Measurements from ENCODE around the gene PLEKHN1. TPM values are rescaled to one million over a fixed set of nuclear protein-coding genes. Genes with fewer than 3 reads are reported as not detected.
A peak's percentile ranks its signal among the peaks of the same experiment; 100 is the strongest.
"Not testable (repeated sequence)": the region's sequence is repeated elsewhere in the genome, so short reads cannot be mapped to it uniquely, and the experiment has no call there.

PLEKHN1 gene
- total RNA-seq, 1 donor from 2014 or later, result 6.8 TPM

- no peak for DNase-seq (ENCODE audit: low read depth)
- H3K4me3 ChIP-seq (ENCODE audit: low read depth, low read length), result no peak overlapping the region
- TF ChIP-seq CTCF (conservative IDR thresholded peaks at IDR 0.05; ENCODE audit: low read depth, low read length), result no peak
Measured at GRCh38 chr1:975365-975764, 9.1 kb downstream of the PLEKHN1 start.

GRCh38 chr1:975896-976683, 9.8 kb downstream of the PLEKHN1 start:
- H3K4me3 ChIP-seq (ENCODE audit: low read depth, low read length), result peak overlapping the region; percentile 44
- peak; percentile 66 for TF ChIP-seq CTCF (conservative IDR thresholded peaks at IDR 0.05; ENCODE audit: low read depth, low read length)
- no peak for DNase-seq (ENCODE audit: low read depth)

- not testable (repeated sequence) for DNase-seq (ENCODE audit: low read depth)
Measured at GRCh38 chr1:976791-977190, 10.5 kb downstream of the PLEKHN1 start.

DNA sequence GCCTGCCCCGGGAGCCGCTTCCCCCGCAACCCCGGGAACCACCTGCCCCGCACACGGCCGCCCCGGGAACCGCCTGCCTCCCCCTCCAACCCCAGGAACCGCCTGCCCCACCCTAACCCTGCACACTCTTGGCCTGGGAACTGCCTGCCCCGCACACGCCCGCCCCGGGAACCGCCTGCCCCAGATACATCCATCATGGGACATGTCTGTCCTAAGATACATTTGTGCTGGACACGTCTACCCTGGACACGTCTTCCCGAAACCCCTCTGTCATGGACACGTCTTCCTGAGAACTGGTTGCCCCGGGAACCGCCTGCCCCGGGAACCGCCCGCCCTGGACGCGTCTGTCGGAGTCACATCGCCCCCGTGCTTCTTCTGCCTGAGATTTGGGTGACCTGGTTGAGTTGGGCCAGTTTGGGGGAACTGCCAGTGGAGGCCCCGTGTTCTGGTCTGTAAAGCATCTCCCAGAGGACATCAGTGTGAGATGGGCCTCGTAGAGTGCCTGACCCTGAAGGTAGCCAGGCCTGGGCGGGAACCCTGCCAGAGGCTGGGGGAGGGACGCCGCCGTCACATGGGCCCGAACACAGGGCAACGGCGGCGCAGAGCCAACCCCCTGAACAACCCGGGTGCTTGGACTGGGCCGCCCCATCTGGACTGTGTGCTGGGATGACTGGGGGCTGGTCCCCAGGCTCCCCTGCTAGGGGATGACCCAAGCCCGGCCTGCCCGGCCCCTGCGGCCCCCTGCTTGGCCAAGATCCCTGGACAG, 12.0 kb downstream of the PLEKHN1 start:
- TF ChIP-seq CTCF (conservative IDR thresholded peaks at IDR 0.05; ENCODE audit: low read depth, low read length), result no peak
- no peak for DNase-seq (ENCODE audit: low read depth)

More at GRCh38 chr1:976791-977190, 10.5 kb downstream of the PLEKHN1 start:
- not testable (repeated sequence) for H3K4me3 ChIP-seq (ENCODE audit: low read depth, low read length)

DNA sequence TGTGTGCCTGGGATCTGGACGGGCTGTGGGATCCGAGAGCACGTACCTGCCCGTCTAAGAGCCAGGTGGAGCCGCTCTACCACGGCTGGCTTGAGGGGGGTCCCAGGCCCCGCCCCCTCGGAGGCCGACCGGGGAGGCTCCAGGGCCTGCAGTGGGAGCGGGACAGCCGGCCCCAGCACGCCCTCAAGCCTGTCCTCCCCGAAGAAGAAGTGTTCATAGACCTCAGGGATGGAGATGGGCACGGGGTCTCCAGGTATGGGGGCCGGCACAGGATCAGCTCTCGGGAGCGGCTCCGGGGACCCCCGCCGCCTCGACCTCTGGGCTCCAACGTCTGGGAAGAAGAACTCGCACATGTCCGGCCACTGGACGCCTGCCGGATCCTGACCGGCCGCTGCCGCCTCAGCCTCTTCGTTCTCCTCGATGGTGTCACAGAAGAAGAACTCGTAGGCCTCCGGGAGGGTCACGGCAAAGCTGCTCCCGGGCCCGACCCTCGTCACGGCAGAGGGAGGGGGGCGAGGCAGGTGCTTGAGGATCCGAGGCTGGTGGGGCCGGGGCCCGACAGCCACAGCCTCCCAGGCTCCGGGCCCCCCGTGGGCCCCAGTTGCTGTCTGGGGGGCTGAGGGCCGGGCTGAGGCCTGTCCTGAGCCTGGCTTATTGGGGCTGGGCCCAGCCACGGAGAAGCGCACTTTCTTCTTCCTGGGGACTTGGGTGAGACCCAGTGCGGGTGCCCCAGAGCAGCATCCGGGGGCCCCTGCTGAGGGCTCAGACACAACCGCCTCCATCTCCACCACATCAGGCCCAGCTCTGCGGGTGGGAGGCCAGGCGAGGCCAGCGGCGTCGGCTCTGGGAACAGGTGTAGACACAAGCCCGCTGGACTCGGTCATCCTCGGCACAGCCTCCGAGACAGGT, 12.8 kb downstream of the PLEKHN1 start:
- no peak for TF ChIP-seq CTCF (conservative IDR thresholded peaks at IDR 0.05; ENCODE audit: low read depth, low read length)
- no peak overlapping the region for H3K4me3 ChIP-seq (ENCODE audit: low read depth, low read length)
- DNase-seq (ENCODE audit: low read depth), result no peak

More for the DNA sequence above, 12.0 kb downstream of the PLEKHN1 start:
- no peak overlapping the region for H3K4me3 ChIP-seq (ENCODE audit: low read depth, low read length)

DNA sequence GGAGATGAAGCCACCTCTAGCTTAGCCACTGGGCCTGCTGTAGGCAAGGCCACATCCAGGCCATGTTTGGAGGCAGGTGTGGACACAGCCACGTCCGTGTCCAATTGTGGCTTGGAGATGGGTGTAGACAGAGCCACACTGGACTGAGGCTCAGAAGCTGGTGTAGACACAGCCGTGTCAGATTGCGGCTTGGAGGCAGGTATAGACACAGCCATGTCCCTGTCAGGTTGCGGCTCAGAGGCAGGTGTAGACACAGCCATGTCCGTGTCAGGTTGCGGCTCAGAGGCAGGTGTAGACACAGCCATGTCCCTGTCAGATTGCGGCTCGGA, 13.4 kb downstream of the PLEKHN1 start:
- TF ChIP-seq CTCF (conservative IDR thresholded peaks at IDR 0.05; ENCODE audit: low read depth, low read length), result no peak
- H3K4me3 ChIP-seq (ENCODE audit: low read depth, low read length), result no peak overlapping the region
- no peak for DNase-seq (ENCODE audit: low read depth)

DNA sequence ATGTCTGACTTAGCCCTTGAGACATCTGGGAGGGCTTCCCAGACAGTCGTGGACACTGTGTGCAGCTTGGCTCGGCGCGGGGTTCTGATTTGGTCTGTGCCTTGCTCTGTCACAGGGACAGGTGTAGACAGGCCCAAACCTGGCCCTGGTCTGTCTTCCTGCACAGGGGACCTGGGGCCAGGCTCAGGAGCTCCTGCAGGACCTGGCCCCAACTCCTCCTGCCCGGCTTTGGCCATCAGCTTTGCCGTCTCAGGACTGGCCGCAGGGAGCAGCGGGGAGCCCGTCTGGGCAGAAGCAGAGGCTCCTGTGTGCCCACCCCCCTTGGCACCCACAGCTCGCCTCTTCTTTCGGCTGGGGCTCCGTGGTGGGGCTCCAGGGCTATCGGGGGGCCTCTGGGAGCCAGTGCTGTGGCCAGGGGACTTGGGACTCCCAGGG, 13.9 kb downstream of the PLEKHN1 start:
- no peak for TF ChIP-seq CTCF (conservative IDR thresholded peaks at IDR 0.05; ENCODE audit: low read depth, low read length)
- DNase-seq (ENCODE audit: low read depth), result no peak

More for the DNA sequence above, 13.9 kb downstream of the PLEKHN1 start:
- H3K4me3 ChIP-seq (ENCODE audit: low read depth, low read length), result no peak overlapping the region
